Stimulated activated memory B cell treated with anti-CD40 and anti-IgM and Interleukin-4, amounts not matched to agents 10 μg/mL and 1 μg/mL and 100 μg/mL, for 72 hours (primary cell): ENCODE results near the gene VAV2.
"Not testable (repeated sequence)": the region's sequence is repeated elsewhere in the genome, so short reads cannot be mapped to it uniquely, and the experiment has no call there.

Source experiments
- ATAC-seq: fragments of 150-1000 bp; cut with Tn5 transposase; 2 replicates; pipeline ENCODE4 v1.10.0; 2021
- H3K27ac Mint-ChIP-seq: one replicate; pipeline ENCODE4 v1.8.0; 2022; ENCODE audit warnings: mild to moderate bottlenecking, mixed read lengths
- H3K27me3 Mint-ChIP-seq: one replicate; pipeline ENCODE4 v1.8.0; 2022; ENCODE audit warnings: mixed read lengths
- H3K36me3 Mint-ChIP-seq: one replicate; pipeline ENCODE4 v1.8.0; 2022; ENCODE audit warnings: mixed read lengths
- H3K4me1 Mint-ChIP-seq: one replicate; pipeline ENCODE4 v1.8.0; 2022; ENCODE audit warnings: mixed read lengths
- H3K4me3 Mint-ChIP-seq: one replicate; pipeline ENCODE4 v1.8.0; 2022; ENCODE audit warnings: mild to moderate bottlenecking, moderate library complexity, mixed read lengths
- H3K9me3 Mint-ChIP-seq: one replicate; pipeline ENCODE4 v1.8.0; 2022; ENCODE audit warnings: mixed read lengths

Gene VAV2

DNA sequence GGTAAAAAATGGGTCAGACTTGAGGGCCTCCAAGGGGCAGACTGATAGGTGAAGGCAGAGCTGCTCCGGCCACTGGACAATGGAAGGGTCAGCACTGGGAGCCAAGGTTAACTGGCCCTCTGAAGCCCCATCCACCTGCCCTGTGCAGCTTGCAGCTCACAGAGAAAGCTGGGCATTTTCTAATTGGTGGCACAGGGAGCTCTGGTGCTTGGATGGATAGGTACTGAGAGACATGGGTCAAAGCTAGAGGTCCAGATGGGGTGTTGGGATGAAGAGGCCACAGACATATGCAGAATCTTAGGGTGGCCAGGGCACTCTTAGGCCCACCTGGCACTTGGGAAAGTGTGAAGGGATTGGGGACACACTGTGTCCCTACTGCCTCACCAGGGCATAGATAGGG lies 224.5 kb downstream of the VAV2 start:
- ATAC-seq: no peak
- Mint-ChIP-seq H3K27ac (no peak overlapping the region), H3K9me3 (peaks cover 9% of the 10 kb centered on the region), H3K27me3 (no peaks in the 10 kb centered on the region), H3K4me3 (no peak overlapping the region), H3K36me3 (peaks cover 87% of the 10 kb centered on the region), H3K4me1 (no peaks in the 10 kb centered on the region)

DNA sequence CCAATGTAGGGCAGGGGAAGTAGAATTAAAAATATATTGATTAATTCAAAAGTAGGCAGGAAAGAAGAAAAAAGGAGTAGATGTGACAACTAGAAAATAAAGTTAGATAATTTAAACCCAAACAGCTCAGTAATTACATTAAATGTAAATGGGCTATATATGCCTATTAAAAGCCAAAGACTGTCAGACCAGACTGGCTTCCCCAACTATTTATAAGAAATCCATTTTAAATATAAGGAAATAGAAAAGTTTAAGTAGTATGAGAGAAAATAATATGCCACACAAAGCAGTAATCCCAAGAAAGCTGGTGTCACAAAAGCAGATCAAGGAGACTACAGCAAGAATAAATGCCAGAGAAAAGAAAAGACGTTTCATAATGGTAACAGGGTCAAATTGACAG lies 225.1 kb downstream of the VAV2 start:
- Mint-ChIP-seq H3K4me1 (no peaks in the 10 kb centered on the region), H3K27ac (no peak overlapping the region), H3K36me3 (peaks cover 87% of the 10 kb centered on the region), H3K9me3 (peaks cover 9% of the 10 kb centered on the region), H3K4me3 (no peak overlapping the region), H3K27me3 (no peaks in the 10 kb centered on the region)
- no peak for ATAC-seq

DNA sequence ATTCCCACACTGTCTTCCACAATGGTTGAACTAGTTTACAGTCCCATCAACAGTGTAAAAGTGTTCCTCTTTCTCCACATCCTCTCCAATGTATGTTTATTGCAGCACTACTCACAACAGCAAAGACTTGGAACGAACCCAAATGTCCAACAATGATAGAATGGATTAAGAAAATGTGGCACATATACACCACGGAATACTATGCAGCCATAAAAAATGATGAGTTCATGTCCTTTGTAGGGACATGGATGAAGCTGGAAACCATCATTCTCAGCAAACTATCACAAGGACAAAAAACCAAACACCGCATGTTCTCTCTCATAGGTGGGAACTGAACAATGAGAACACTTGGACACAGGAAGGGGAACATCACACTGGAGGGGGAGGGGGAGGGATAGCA lies 225.9 kb downstream of the VAV2 start:
- peaks cover 86% of the 10 kb centered on the region for H3K36me3 Mint-ChIP-seq
- H3K27ac Mint-ChIP-seq: peak overlapping the region; percentile 41
- ATAC-seq, H3K4me3 Mint-ChIP-seq, H3K4me1 Mint-ChIP-seq, H3K9me3 Mint-ChIP-seq, H3K27me3 Mint-ChIP-seq: not testable (repeated sequence)

DNA sequence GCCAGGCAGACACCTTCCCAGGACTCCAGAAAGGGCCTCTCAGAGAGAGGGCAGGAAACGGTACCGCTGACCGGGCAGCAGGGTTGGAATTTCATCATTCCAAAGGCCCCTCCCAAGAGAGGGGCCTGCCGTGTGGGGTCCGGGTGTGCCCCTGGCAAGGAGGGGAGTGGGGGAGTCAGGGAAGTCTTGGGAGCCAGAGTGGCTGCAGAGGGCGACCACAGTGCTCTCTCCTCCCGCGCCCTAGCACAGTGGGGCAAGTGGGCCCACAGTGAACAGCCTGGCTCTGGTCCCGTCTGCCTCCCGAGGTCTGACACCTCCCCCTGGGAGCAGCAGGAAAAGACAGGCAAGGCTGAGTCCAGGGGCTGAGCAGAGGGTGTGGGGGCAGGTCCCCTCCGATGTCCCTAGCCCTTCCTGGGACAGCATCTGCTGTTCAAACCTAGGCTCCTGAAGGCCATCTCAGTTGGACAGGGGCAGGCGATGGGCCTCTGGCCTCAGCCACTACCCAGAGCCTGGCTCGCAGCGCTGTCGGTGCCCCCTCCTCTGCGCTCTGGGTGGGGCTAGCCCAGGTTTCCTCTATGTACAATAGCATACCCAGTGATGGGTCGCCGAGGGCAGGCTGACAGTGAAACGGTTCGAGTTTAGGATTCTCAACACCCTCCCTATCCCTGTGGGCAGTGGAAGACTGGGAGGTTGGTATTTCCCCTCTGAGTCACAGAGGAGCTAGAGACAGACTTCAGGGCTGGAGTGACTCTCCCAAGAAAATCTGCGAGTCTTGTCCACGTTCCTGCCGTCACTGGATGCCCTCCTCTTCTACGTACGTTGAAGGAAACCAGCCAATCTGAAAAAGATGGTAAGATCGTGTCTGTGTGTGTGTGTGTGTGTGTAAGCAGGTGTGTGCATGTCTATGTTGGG lies 228.6 kb downstream of the VAV2 start:
- no peaks in the 10 kb centered on the region for H3K4me1 Mint-ChIP-seq
- no peak overlapping the region for H3K27ac Mint-ChIP-seq
- peaks cover 9% of the 10 kb centered on the region for H3K9me3 Mint-ChIP-seq
- no peak overlapping the region for H3K4me3 Mint-ChIP-seq
- H3K36me3 Mint-ChIP-seq: peaks cover 80% of the 10 kb centered on the region
- ATAC-seq: no peak
- no peaks in the 10 kb centered on the region for H3K27me3 Mint-ChIP-seq

DNA sequence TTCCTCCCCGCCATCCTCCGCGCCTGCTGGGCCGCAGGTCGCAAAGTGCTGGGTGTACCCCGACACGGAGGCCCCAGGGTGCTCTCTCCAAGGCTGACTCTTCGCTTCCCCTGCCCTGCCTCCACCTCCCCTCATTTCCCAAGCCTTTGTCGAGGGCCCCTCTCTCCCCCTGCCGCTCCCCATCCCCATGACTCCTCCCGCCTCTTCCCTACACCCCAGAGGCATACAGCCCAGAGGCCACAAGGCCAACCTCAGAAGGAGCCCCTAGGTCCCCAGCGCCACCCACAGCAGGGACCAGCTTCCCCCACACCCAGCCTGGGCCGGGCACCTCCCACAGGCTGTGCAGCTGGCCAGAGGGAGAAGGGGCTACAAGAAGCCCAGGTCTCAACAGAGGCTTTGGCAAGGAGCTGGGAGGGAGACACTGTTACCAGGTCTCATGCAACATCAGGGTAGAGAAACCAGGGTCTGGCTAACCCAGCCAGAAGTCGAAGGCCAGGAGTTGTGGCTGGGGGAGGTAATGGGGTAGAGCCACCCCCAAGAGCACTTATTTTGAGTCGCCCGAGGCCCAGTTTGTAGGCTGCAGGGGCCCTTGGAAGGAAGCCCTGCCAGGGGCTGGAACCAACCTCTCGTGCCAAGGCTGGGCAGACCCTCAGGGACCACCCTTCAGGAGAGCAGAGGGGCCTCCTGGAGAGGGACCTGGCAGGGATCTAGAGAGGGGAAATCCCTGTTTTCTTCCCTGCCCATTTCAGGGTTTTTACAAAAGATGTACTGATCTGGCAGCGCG lies 229.4 kb downstream of the VAV2 start:
- Mint-ChIP-seq H3K4me1 (no peaks in the 10 kb centered on the region), H3K9me3 (peaks cover 5% of the 10 kb centered on the region), H3K36me3 (peaks cover 72% of the 10 kb centered on the region), H3K27me3 (no peaks in the 10 kb centered on the region), H3K27ac (no peak overlapping the region), H3K4me3 (no peak overlapping the region)
- ATAC-seq: no peak

DNA sequence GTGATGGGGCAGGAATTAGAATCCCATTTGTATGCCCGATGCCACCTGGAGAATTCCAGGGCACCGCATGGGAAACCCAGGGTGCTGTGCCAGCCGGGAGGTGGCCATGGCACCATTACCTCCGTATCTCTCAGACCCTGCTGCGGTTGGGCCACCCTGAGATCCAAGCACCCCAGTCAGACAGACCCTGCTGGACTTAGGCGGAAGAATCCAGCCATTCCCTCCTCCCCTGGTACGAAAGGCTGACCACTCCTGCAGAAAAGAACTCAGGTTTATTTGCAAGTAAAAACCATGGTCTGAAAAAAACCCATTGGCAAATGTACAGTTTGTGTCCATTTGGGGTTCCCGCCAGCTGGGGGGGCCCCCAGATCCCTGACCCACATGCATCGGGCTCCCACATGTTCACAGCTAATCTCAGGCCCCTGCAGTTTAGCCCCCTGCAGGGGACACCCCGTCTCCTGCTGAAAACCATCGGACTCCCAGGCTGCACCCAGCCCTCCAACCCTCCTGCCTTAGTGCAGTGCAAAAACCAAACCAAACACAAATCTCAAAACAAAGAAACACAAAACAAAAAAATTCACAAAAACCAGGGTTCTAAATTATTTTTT lies 230.4 kb downstream of the VAV2 start:
- Mint-ChIP-seq H3K36me3 (peaks cover 62% of the 10 kb centered on the region), H3K9me3 (no peaks in the 10 kb centered on the region), H3K4me3 (no peak overlapping the region), H3K27me3 (no peaks in the 10 kb centered on the region), H3K27ac (no peak overlapping the region), H3K4me1 (no peaks in the 10 kb centered on the region)
- no peak for ATAC-seq

DNA sequence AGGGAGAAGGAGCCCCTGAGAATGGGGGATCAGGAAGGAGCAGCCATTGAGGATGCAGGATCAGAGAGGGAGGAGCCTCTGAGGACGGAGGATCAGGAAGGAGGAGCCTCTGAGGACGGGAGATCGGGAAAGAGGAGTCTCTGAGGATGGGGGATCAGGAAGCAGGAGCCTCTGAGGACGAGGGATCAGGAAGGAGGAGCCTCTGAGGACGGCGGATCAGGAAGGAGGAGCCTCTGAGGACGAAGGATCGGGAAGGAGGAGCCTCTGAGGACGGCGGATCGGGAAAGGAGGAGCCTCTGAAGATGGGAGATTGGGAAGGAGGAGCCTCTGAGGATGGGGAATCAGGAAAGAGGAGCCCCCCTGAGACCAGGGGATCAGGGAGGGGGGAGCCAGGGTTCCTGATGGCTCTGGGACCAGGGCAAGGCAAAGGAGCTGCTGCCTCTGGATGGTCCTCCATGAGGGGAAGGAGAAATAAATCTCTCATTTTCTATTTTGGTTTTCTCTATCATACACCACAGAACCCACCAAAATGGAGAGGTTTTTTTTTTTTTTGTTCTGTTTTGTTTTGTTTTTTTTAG lies 231.3 kb downstream of the VAV2 start:
- Mint-ChIP-seq H3K4me3 (no peak overlapping the region), H3K27ac (no peak overlapping the region), H3K4me1 (peaks cover under 1% of the 10 kb centered on the region), H3K27me3 (no peaks in the 10 kb centered on the region), H3K36me3 (peaks cover 53% of the 10 kb centered on the region), H3K9me3 (no peaks in the 10 kb centered on the region)
- ATAC-seq: no peak

DNA sequence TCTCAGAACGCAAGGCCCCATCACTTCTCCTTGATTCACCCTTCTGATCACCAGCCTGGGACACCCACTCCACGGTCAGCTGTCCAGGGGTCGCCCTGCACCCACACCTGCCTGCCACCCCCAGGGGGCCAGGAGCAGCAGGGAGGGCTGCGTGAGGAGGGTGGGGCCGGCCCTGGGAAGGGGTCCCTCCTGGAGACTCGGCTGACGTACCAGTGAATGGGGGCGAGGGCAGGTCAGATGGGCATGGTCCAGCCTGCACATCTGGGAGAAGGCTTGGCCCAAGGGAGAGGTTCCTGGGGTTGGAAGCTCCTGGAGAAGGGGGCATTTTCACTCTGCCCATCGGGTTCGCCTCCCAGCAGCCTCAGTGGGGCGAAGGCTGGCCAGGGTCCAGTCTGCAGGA lies 232.2 kb downstream of the VAV2 start:
- H3K36me3 Mint-ChIP-seq: peaks cover 46% of the 10 kb centered on the region
- no peaks in the 10 kb centered on the region for H3K27me3 Mint-ChIP-seq
- no peak overlapping the region for H3K4me3 Mint-ChIP-seq
- no peak overlapping the region for H3K27ac Mint-ChIP-seq
- H3K4me1 Mint-ChIP-seq: peaks cover 9% of the 10 kb centered on the region
- peaks cover 2% of the 10 kb centered on the region for H3K9me3 Mint-ChIP-seq
- no peak for ATAC-seq

DNA sequence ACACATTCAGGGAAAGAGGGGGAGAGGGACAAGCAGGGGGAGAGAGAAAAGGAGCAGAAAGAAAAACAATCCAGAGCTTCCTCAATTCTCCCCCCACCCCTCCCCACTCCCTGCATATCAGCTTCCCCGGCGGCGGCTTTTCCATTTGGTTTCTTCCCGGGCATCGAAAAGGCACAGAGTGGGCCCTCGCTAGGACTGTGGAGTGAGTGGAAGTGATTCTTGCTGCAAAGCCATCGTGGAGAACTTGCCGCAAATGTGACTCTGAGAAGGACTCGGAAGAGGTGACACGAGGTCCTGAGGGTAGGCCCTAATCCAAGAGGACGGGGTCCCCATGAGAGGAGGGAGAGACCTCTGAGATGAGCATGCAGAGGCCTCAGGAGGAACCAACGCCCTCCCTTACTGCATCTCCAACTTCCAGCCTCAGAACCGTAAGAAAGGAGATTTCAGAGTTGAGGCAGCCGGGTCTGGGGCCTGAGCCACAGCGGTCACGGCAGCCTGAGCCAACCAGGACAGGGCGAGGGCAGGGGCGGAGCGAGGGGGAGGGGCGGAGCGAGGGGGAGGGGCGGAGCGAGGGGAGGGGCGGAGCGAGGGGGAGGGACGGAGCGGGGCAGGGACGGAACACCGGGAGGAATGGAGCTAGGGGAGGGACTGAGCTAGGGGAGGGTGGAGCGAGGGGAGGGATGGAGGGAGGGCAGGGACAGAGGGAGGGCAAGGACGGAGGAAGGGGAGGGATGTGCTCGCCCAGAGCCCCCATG lies 232.8 kb downstream of the VAV2 start:
- H3K27ac Mint-ChIP-seq: no peak overlapping the region
- no peak overlapping the region for H3K4me3 Mint-ChIP-seq
- H3K9me3 Mint-ChIP-seq: peaks cover 2% of the 10 kb centered on the region

DNA sequence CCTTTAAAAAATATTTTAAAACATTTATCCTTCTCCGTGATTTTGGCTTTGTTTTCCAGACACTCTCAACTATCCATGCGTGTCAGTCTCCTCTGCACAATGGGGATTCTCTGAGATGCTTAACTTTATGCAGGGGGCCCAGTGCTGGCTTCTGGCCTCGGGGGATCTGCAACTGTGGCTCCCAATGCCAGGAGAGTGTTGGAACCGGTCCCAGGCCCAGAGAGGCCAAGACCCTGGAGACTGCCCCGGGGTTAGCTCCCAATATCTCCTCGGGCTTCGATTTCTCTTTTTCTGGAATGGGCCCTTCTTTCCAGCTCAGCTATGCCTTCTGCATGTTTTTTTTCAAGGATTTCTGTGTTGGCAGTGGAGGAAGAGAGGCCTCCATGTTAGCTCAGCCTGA lies 233.9 kb downstream of the VAV2 start:
- H3K27ac Mint-ChIP-seq: no peak overlapping the region
- no peaks in the 10 kb centered on the region for H3K27me3 Mint-ChIP-seq
- H3K4me1 Mint-ChIP-seq: peaks cover 20% of the 10 kb centered on the region
- no peak for ATAC-seq
- H3K4me3 Mint-ChIP-seq: no peak overlapping the region
- H3K9me3 Mint-ChIP-seq: peaks cover 2% of the 10 kb centered on the region
- peaks cover 31% of the 10 kb centered on the region for H3K36me3 Mint-ChIP-seq

More for the DNA sequence above, 232.8 kb downstream of the VAV2 start:
- Mint-ChIP-seq H3K4me1 (peaks cover 13% of the 10 kb centered on the region), H3K36me3 (peaks cover 41% of the 10 kb centered on the region), H3K27me3 (no peaks in the 10 kb centered on the region)
- no peak for ATAC-seq

DNA sequence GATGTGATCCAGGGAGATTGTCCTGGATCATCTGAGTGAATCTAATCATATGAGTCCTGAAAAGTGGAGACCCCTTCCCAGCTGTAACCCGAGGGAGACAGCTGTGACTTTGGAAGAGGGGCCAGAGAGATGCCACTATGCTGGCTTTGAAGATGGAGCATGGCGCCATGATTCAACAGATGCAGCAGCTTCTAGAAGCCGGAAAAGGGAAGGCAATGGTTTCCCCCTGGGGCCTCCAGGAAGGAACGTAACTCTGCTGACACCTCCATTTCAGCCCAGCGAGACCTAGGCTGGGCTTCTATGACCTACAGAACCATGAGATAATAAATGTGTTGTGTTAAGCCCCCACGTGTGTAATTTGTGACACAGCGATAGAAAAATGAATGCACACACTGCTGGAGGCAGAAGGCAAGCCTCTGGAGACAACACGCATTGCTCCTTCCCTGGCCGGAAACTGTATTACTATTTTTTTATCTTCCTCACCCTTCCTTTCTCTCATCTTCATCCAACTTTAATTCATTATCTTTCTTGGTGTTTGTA lies 237.4 kb downstream of the VAV2 start:
- peaks cover 7% of the 10 kb centered on the region for H3K36me3 Mint-ChIP-seq
- H3K27me3 Mint-ChIP-seq: no peaks in the 10 kb centered on the region
- no peak for ATAC-seq
- H3K4me3 Mint-ChIP-seq: peak overlapping the region; percentile 40
- peaks cover 2% of the 10 kb centered on the region for H3K9me3 Mint-ChIP-seq
- peak overlapping the region; percentile 48 for H3K27ac Mint-ChIP-seq
- peaks cover 29% of the 10 kb centered on the region for H3K4me1 Mint-ChIP-seq

DNA sequence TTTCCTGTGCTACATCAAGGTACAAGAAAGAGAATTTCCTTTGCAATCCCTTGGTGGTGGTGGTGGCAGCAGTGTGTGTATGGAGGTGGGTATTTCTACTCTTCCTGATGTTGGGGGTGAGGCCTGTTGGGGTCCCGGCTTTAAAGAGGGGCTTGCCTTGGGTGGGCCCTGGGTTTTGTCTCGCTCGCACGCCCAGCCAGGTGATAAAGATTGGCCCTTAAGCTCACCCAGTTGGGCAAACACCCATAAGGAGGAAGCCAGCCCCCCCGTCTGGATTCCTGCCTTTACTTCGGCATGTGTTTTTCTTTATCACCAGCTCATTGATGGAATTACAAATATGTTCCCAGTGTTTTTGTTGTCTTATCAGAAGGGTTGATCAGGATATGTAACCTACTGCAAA lies 237.9 kb downstream of the VAV2 start:
- Mint-ChIP-seq H3K4me3 (no peak overlapping the region), H3K27me3 (peaks cover 3% of the 10 kb centered on the region), H3K36me3 (peaks cover 2% of the 10 kb centered on the region), H3K27ac (no peak overlapping the region), H3K9me3 (peaks cover 2% of the 10 kb centered on the region), H3K4me1 (peaks cover 29% of the 10 kb centered on the region)
- ATAC-seq: no peak

DNA sequence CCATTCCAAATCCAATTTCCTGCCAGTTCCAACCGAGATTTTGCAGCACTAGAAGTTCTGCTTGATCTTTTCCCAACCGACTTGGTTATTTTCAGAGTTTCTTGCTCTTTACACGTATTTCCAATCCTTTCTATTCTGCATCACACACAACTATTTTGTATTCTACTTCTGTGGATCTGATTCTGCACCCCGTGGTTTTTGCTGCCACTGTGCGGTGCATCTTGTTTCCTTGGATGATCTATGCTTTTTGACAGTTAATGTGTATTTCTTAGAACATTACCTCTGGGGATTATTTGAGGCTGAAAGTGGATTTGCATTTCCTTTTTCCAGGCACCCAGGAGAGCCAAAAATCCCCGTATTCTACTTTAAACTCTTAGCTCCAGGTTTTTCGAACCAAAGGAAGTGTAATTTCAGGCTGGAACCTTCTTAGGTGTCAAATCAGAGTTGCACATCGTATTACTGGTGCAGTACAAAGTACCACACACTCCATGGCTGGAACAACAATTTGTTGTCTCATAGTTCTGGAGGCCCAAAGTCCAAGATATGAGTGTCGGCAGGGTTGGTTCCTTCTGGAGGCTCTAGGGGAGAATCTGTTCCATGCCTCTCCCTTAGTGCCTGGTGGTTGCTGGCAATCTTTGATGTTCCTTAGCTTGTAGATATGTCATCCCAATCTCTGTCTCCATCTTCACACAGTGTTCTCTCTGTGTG lies 239.2 kb downstream of the VAV2 start:
- Mint-ChIP-seq H3K4me3 (no peak overlapping the region), H3K4me1 (peaks cover 29% of the 10 kb centered on the region), H3K27me3 (peaks cover 16% of the 10 kb centered on the region), H3K36me3 (no peaks in the 10 kb centered on the region), H3K9me3 (peaks cover 2% of the 10 kb centered on the region), H3K27ac (no peak overlapping the region)
- no peak for ATAC-seq
